ENCODE measurements around the gene CLPSL1. TPM values are rescaled to one million over a fixed set of nuclear protein-coding genes. Genes with fewer than 3 reads are reported as not detected.

The CLPSL1 gene
- total and polyA plus RNA-seq, 2 of the 8 experiments (the other 6 are each of a cell fraction or from before 2014, with no cell fraction given), result not detected

GRCh38 chr6:35759426-35759825, 21.4 kb upstream of the CLPSL1 start:
- Histone ChIP-seq H3K14ac (ENCODE audit: insufficient read length) (no peak overlapping the region), H2AFZ (ENCODE audit: low read length) (no peak overlapping the region), H3K4ac (replicated peaks; ENCODE audit: insufficient read length, low read depth, low read length) (no peak overlapping the region), H3K79me2 (ENCODE audit: control insufficient read depth in 1 of 2, insufficient read depth in 2 of 2, low read length in 2 of 2) (no peaks in the 10 kb centered on the region), H3K56ac (replicated peaks; ENCODE audit: insufficient read length, low read depth, low read length) (no peak overlapping the region), H3K79me1 (ENCODE audit: low read depth, low read length) (no peaks in the 10 kb centered on the region), H2BK12ac (ENCODE audit: low read depth, low read length) (0 out of 2 replicates have a peak overlapping the region, but pooled peaks have one; percentile 41), H3K9me3 (ENCODE audit: insufficient read depth in 2 of 2, low read depth in 1 of 2, low read length in 1 of 2) (no peaks in the 10 kb centered on the region), H4K91ac (replicated peaks; ENCODE audit: insufficient read length, low read length) (no peak overlapping the region), H3K23ac (ENCODE audit: insufficient read length) (no peak overlapping the region), H3K9ac (replicated peaks in 1 of 4; ENCODE audit: extremely low read depth in 1 of 4, low read depth in 3 of 4, low read length in 3 of 4) (no peak overlapping the region), H2AK5ac (ENCODE audit: low read depth, low read length) (no peak overlapping the region), H3K4me3 (ENCODE audit: extremely low read depth in 1 of 4, insufficient read depth in 2 of 4, low read depth in 3 of 4, low read length in 4 of 4) (no peak overlapping the region), H4K20me1 (replicated peaks in 1 of 2; ENCODE audit: control insufficient read depth in 1 of 2, insufficient read depth in 2 of 2, low read length in 2 of 2) (no peaks in the 10 kb centered on the region), H3K4me1 (replicated peaks in 1 of 4; ENCODE audit: control insufficient read depth in 3 of 4, insufficient read depth in 4 of 4, low read length in 3 of 4) (peaks cover 5 to 21% (median 17%) of the 10 kb centered on the region in 4 experiments), H3K27me3 (replicated peaks in 1 of 4; ENCODE audit: control insufficient read depth in 3 of 4, extremely low read depth in 1 of 4, insufficient read depth in 3 of 4, low read length in 3 of 4) (no peaks in the 10 kb centered on the region), H2BK20ac (ENCODE audit: low read length) (peak overlapping the region; percentile 13; the same call in 1 of the 2 replicates), H2BK5ac (ENCODE audit: low read depth, low read length) (no peak overlapping the region), H3K4me2 (ENCODE audit: insufficient read depth in 1 of 2, low read depth in 2 of 2, low read length in 2 of 2) (no peak overlapping the region), H2BK15ac (ENCODE audit: low read length) (no peak overlapping the region), H2BK120ac (replicated peaks; ENCODE audit: low read depth, low read length) (no peak overlapping the region), H3K36me3 (ENCODE audit: control insufficient read depth in 2 of 4, insufficient read depth in 4 of 4, low read length in 3 of 4) (no peaks in the 10 kb centered on the region), H3K23me2 (ENCODE audit: low read depth, low read length) (peaks cover 7% of the 10 kb centered on the region), H4K5ac (ENCODE audit: insufficient read length, low read depth, low read length) (no peak overlapping the region), H3K18ac (ENCODE audit: extremely low read depth, low read length) (no peak overlapping the region), H4K8ac (ENCODE audit: extremely low read depth, insufficient read depth, low read length) (no peak overlapping the region), H3K27ac (ENCODE audit: low read depth, low read length) (no peak overlapping the region)
- ChIA-PET POLR2A (ENCODE audit: partially characterized antibody) (interaction anchor here (1.2 to 3.6 kb wide), 2 partner anchors 12 to 20 kb away, joined by 3 to 18 read pairs; no protein-coding TSS in a partner anchor), CTCF (ENCODE audit: partially characterized antibody) (interaction anchor here (0.5 to 10.6 kb wide), 12 partner anchors 10 to 336 kb away, joined by 3 to 137 read pairs (median 3); partner anchors contain the start of gene ARMC12)
- 85% methylated on average over 3 of the region's 3 CpGs; no CpG with 5 or more reads in 1 of the 2 experiments for WGBS, 2 experiments (ENCODE audit: extremely low coverage in 1 of 2, insufficient coverage in 1 of 2, insufficient read length in 1 of 2, insufficient replicate concordance in 2 of 2, low coverage in 1 of 2, low lambda C conversion rate in 2 of 2, missing lambda C conversion rate in 1 of 2)
- DNase-seq (ENCODE audit: low read depth in 1 of 2, low spot score in 2 of 2) (no peak), FAIRE-seq (no peak)
- TF ChIP-seq RBBP5 (IDR thresholded peaks at IDR 0.05; ENCODE audit: borderline replicate concordance, low read depth, low read length), result no peak
- TF ChIP-seq MAX (IDR thresholded peaks at IDR 0.05), result no peak
- TF ChIP-seq ZNF274 (IDR thresholded peaks at IDR 0.05; ENCODE audit: borderline replicate concordance, extremely low read depth, low read length), result no peak
- no peak for TF ChIP-seq KDM5A (IDR thresholded peaks at IDR 0.05; ENCODE audit: low read length)
- TF ChIP-seq CTCF (IDR thresholded peaks at IDR 0.05; ENCODE audit: control extremely low read depth in 1 of 3, insufficient read depth in 1 of 3, low read depth in 1 of 3, low read length in 3 of 3), result no peak
- no peak for TF ChIP-seq CREB1 (IDR thresholded peaks at IDR 0.05)
- no peak for TF ChIP-seq JUND (IDR thresholded peaks at IDR 0.05; ENCODE audit: low read length)
- no peak for TF ChIP-seq ATF2 (IDR thresholded peaks at IDR 0.05; ENCODE audit: low read length)
- no peak for TF ChIP-seq NANOG (IDR thresholded peaks at IDR 0.05; ENCODE audit: insufficient read depth, low read depth, low read length, poor library complexity, severe bottlenecking)
